GM18867 (cell line): ENCODE data around the gene SPARC.
"Not testable (repeated sequence)": the region's sequence is repeated elsewhere in the genome, so short reads cannot be mapped to it uniquely, and the experiment has no call there.

Experiments used
- ATAC-seq: cut with Tn5 transposase; IDR thresholded peaks from one replicate; pipeline ENCODE4 v1.9.1; 2021; ENCODE audit warnings: mild to moderate bottlenecking, moderate library complexity; ENCODE audit not compliant: unreplicated experiment

The SPARC gene

DNA sequence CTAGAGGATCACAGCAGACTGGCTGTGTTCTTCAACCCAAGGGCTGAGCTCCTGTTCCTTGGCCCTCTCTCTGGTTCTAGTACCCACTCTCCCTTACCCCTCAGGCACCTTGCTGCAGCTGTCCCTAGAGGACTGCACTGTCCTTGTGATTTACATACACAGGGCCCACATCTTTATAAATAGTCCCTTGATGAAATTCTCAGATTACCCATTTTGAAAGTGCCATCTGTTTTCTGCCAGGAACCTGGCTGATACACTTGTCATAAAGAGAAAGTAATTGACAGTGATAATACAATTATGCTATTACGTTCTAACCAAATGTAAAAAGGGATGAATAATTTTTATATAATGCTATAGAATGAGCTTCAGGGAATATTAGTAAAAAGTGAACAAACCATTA, 16.5 kb upstream of the SPARC start:
- peak; percentile 95 for ATAC-seq

DNA sequence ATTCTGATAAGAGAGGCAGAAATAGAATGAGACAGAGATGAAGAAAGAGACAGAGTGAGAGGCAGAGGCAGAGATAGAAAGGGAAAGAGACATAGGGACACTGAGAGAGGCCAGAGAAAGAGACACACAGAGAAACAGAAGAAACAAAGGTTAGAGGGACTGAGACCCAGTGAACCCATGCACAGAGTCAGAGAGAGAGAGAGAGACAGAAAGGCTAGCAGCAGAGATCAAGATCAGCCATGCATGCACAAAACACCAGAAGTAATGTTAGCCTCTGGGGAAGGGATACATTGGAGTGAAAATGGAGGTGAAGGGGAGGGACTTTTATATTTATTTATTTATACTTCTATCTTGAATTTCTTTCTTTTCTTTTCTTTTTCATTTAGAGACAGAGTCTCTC, 14.1 kb upstream of the SPARC start:
- ATAC-seq, result peak; percentile 53

DNA sequence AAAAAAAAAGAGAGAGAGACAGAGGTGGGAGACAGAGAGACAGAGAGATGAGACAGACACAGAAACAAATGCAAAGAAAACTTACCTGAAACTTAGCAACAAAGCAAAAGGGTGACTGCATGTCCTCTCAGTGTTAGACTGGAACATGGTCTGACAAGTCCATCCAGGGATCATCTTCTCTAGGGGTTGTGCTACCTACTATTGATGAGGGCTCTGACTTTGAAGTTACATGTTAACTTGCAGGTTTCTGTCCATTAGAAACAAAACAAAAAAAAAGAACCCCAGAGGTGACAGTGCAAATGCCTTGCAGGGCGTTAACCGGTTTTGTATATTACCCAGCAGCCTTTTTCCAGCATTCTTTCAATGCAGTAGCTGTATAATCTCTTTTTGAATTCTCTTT, 13.6 kb upstream of the SPARC start:
- ATAC-seq, result peak; percentile 27

DNA sequence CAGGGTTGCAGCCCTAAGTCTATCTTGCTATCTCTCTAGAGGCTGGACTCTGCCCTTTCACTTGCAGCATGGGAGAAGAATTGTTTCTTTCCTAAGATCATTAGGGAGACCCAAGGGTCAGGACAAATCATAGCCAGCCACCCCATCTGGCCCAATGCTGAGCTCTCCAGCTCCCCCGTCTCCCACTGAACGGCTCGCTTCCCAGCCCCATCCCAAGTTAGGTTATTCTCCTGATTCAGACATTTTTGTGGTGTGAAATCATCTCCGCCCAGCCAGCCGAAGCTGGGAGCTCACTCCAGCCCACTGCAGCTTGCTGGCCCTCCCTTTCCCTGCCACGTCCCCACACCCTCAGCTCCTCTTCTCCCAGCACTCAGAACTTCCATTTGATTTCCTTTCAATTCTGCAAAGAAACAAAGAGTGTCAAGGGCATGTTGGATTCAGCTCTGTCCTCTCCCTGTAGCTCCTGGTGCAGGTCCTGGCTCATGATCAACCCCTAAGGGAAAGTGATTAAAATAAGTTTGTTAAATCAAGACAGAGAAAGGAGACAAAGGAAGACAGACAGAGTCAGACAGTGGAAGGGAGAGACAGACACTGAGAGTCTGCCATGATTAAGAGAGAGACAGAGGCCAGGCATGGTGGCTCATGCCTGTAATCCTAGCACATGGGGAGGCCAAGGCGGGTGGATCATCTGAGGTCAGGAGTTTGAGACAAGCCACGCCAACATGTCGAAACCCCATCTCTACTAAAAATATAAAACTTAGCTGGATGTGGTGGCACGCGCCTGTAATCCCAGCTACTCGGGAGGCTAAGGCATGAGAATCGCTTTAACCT, 12.6 kb upstream of the SPARC start:
- no peak for ATAC-seq

DNA sequence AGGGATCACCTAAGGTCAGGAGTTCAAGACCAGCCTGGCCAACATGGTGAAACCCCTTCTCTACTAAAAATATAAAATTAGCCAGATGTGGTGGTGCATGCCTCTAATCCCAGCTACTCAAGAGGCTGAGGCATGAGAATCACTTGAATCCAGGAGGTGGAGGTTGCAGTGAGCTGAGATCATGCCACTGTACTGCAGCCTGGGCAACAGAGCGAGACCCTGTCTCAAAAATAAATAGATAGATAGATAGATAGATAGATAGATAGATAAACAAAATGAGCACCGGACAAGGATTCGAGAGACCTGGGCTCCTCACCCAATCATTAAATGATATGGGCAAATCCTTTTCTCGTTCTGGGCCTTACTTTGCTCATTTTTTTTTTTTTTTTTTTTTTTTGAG, 11.4 kb upstream of the SPARC start:
- not testable (repeated sequence) for ATAC-seq

DNA sequence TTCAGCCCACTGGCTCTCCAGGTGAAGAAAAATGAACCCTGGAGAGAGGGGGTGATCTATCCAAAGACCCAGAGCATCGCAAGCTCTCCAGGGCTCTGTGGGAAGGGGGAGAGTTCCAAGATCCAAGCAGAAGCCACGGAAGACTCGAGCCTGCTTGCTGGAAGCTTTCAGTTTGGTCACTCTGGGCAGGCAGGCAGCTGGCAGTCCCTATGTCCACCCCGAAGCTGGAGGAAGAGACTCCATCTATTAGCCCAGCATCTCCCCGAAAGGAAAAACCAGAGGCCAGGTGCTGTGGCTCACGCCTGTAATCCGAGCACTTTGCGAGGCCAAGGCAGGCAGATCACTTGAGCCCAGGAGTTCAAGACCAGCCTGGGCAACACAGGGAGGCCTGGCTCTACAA, 10.7 kb upstream of the SPARC start:
- ATAC-seq, result no peak

DNA sequence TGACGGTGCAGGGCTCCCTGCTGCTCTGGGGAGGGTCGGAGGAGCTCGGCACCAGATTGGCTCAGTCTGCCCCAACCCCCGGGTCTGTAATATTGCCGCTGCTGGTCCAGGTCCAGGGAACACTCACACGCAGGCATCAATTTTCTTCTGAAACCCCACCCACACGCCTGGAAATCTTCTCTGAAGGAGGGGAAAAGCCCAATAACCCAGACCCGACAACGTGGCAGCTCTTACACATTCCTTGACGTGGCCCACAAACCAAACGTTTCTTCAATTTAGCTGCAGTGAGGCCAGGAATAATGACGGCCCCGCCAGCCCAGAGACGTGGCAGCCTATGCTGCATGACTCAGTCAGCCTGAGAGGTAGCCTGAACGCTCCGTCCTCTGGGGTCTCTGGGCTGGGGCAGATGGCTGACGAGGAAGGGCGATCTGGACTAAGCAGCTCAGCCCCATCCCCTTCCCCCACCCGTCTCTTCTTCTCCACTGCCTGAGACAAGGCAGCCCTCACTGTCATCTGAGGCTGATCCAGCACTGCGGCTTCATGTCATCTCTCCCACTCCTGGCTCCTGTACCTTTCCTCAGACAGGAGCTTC, 9.9 kb upstream of the SPARC start:
- ATAC-seq, result no peak

DNA sequence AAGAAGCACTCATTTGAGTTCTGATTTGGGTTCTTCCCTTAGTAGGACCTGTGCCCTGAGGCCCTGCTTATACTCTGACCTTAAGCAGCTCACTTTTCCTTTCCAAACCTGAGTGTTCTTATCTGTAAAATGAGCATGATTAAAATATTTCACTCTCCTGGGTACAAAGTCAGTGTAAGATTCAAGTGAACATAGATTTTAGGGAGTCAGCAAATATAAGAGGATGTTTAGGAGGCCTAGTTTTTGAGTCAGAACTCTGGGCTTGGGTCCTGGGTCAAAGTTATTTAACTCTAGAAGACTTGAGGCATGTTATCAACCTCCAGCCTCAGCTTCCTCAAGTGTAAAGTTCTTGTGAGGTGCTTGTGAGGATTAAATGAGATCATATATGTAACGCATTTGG, 8.7 kb upstream of the SPARC start:
- no peak for ATAC-seq

DNA sequence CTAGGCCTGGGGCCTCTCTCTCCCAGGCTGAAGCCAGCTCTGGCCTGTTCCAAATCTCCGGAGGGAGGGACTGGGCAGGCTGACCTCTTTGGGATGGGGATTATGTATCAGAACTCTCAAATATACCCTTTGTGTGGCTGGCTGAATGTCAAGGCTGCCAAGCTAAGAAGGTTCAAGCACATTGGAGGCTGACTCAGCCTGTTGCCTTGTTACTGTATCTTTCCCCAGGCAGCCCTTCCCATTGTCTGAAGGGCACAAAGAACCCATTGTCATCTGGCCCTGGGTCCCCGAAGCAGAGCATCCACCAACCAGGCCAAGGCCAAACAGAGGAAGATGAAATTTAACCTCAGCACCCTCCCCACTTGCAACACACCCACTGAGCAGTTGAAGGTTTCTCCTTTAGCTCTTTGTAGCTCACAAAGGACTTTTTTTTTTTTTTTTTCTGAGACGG, 7.3 kb upstream of the SPARC start:
- ATAC-seq, result no peak

DNA sequence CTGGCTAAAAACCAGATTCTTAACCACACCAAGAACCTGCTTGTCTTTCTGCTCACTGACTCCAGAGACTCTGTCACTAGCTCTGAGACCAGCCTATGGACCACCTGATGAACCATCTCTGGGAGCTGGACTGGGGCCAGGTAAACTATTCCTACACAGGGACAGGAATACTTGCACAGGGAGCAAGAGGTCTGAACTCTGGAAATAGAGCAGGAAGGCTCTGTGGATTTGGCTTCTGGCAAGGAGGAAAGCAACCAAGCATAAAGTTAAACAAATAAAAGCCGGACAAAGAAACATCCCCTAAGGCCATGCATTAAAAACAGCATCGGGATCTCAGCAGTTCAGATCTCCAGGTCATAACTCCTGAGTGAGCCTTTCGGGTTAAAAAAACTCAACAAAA, 5.6 kb upstream of the SPARC start:
- ATAC-seq, result no peak

DNA sequence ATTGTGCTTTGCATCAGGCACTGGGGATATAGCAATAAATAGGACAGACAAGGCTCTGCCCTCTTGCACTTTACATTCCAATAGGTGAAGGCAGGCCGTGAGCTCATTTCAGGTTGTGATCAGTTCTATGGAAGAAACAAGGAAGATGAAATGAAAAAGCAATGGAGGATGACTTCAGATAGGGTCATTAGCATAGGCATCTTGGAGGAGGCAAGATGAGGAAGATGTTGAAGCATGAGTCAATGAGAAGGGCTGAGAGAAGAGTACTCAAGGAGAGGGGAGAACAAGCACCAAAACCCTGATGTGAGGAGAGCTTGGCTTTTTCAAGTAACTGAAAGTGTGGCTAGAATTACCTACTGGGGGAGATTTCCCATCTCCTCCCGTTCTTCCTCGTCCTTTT, 5.0 kb upstream of the SPARC start:
- ATAC-seq, result no peak

DNA sequence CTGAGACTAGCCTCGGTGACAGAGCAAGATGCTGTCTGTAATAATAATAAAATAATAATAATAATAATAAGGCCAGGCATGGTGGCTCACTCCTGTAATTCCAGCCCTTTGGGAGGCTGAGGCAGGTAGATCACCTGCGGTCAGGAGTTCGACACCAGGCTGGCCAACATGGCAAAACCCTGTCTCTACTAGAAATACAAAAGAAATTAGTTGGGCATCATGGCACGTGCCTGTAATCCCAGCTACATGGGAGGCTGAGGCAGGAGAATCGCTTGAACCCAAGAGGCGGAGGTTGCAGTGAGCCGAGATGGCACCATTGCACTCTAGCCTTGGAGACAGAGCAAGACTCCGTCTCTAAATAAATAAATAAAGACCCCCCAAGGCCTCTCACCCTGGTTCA, 2.9 kb upstream of the SPARC start:
- ATAC-seq, result not testable (repeated sequence)

DNA sequence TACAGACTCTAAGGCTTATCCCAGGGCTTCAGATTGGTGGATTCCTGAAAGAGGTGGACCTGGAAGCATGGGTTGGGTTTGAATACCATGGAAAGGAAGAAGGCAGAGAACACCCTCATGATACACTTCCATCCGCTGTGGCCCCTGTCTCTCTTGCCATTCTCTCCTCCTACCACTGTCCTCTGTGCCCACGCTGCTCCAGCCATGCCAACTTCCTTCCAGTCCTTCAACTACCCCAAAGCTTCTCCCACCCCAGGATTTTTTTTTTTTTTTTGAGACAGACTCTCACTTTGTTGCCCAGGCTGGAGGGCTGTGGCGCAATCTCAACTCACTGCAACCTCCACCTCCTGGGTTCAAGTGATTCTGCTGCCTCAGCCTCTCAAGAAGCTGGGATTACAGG, 1.7 kb upstream of the SPARC start:
- ATAC-seq, result no peak

DNA sequence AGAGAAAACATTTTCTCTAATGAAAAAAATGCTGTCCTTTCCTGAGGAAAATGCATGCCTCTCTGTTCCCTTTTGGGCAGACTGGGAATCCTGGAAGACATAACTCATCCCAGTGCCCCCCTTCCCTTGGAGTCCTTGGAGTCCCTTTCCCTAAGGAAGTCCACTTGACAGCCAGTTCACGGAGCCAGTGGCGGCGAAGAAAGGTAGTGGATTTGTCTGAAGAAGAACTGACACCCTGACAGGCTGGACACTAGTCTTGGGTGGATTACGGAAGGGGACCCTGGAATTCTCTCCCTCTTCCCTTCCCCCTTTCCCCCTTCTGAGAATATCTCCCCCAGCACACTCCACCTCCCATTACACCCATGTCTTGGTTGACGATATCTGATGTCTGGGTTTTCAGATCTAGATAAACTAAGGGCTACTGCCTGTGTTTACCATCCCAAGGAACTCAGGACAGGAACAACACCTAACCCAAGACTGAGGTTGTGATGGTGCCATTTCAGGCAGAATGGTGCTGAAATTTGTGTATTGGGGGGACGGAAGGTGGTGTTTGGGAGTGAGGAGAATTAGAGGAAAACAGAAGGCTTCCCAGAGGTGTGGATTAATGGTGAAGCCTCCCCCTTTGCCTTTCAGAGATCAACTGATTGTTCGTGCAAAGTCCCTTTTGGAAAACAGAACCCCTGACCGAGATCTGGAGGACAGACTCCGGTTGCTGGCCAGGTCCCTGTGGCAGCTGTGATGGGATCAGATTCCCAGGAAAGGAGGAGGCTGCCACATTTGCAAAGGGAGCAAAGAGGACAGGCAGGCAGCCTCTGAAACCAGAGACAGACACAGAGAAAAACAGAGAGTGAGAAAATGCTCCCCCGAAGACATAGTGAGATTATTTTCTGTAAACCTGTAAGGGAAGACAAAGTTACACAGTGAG, 704 bp downstream of the SPARC start:
- no peak for ATAC-seq

DNA sequence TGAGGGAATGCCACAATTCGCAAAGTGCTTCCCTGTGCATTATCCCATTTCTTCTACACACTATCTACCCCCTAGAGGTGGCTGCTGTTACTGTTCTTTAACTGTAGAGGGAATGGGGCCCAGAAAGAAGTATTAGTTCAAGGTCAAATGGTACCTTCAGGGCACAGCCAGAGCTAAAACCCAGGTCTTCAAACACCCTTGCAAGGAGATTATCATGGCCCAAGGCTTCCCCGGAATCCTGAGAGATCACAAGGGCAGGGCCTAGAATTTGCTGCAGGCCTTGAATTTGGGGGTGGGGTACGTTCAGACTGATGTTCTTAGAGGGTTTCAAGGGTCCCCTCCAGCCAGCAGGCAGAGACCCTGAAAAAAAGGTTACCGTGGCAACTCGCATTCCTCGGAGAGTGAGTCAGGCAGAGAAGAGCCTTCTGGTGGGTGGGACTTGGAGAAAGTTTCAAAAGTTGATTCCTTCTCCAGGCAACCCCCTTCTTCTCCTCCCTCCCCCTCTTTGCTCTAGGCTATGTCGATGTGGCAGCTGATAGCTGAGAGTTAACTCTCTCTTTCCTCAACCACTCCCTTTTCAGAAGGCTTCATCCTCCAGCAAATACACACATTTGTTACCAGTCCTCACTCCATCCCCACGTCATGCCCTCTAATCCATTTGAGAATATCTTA, 1.9 kb downstream of the SPARC start:
- ATAC-seq, result no peak

DNA sequence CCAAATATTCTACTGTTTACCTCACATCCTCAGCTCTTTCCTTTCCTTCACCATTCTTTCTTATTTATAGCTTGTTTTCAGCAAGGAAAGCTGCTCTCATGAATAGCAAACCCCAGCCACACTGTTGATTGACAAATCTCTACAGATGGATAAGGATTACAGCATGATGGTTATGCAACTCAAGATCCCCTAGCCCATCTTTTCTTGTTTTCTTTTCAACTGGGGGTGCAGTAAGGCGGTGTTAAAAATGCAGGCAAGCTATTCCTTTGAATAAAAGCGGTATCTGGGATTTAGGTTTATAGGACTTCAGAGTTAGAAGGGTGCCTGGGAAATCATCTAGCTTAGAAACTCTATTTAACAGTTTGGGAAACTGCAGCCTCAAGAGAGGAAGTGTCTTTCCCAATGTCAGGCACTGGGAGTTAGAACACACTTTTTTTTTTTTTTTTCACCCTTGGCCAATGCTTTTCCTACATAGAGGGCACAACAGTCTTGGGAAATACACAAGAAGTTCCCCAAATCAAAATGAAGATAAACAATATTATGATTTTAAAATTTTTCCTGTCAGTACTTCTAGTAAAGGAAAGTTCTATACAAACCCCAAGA, 2.6 kb downstream of the SPARC start:
- ATAC-seq, result no peak

DNA sequence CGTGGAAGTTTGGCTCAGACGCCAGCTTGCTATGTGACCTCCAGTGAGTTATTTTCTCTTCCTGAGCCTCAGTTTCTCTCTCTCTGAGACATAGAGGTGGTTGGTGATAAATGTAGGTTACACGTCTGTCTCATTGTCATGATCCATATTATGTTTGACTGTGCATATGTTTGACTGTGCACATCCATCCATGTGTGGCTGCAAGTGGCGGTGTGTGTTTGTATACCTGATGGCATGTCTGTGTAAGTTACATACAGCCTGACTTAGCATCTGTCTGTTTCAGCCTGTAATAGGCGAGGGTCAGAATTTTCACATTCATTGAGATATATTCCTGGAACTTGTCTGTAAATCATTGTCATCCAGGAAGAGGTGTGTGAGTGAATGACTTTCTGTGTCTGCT, 3.3 kb downstream of the SPARC start:
- no peak for ATAC-seq

DNA sequence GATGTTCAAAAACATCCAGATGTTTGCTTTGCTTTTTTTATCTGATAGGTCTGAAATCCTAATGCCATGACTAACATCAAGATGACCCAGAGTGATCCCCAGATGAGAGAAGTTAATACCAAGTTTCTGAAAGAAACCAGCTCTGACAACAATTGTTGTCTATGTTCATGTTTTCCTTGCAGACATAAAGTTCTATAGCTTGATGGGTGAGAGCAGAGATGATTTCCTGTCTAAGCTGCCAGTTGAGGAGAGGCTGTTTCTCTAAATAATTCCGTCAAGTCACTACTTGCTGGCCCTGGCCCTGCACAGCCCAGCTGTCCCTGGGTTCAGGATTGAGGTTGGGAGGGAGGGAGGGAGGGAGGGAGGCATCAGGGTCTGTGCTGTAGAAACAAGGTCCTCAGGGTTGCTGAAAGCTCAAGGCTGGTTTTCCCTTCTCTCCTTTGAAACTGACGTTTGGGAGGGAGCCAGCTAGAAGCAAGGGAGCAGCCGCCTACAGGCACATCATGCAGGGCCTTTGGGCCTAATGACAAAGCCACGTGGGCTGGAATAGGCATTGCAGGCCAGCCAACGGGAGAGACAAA, 3.9 kb downstream of the SPARC start:
- ATAC-seq, result no peak

DNA sequence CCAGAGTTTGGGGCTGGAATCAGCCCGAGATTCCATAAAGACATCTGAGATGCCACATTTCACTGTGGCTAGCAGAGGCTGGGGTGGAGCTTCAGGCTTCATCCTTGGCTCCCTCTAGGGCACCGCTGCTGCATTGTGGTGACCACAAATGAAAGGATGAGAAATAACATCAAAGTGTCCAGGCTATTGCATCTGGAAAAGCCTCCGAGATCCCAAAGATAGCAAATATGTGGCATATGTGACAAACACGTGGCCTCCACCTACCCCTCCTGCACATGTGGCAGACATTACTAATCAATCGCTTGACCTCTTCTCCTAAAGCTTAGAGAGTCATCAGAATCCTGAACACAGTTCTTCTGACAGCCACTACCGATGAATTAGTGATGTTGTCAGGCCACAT, 4.5 kb downstream of the SPARC start:
- ATAC-seq, result no peak

DNA sequence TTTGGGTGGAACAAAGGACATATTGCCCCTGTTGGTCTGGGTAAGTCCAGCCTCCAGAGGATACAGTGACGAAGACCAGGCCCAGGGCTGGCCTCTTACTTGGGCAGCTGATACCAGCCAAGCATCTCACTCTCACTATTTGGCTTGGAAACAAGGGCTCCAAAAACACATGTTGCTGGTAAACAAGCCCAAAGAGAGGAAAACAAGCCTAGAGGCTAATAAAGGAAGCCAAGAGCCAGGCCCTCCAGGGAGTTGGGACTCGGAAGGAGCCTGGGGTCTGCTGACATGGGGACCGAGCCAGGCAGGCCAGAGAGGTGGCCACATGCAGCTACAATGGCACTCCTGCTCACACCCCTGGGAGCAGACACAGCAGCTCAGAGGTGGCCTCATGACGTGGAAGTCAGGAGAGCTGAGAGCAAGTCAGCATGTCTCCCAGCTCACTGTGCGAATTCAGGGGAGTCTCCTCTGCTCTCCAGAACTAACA, 5.7 kb downstream of the SPARC start:
- ATAC-seq, result no peak
